KBM-7 (cell line): ENCODE results near the gene PREP.

Experiments used
- DNase-seq: peaks from one replicate; pipeline ENCODE4 v3.0.0-alpha.2; 2015
- in situ Hi-C: fragments of 300-500 bp; cut with MboI; formaldehyde crosslinking; loops from 2 replicates; pipeline ENCODE4 v1.14.3; 2020; ENCODE audit warnings: low sequenced_read_pairs, low pct_unique_long_range_greater_than_20kb, mixed read lengths

PREP gene

DNA sequence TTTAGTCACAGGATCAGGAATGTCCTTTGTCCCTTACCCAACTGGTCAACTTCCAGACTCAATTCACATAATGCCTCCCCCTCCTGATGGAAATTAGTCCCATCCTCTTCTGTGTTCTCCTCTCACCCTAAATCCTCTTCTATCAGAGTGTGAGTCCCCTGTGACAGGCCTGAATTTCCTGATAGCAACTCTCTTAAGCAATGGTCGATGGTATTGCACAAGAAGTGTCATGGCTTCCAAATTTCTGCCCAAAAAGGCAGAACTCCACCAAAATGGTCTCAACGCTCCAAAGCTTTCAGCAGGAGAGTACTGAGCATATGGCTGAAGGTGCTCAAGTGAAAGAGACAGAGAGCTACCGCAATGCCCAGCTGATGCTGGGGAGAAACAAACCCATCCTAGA lies 2.4 kb downstream of the PREP start:
- in situ Hi-C loops, result no loop called here
- no peak for DNase-seq

- in situ Hi-C loops, result loop anchor here (25.0 kb wide), 1 partner anchor 287 kb away; no protein-coding TSS in a partner anchor
- no peak for DNase-seq
These were observed 4.0 kb downstream of the PREP start for GRCh38 chr6:105398859-105399258.

DNA sequence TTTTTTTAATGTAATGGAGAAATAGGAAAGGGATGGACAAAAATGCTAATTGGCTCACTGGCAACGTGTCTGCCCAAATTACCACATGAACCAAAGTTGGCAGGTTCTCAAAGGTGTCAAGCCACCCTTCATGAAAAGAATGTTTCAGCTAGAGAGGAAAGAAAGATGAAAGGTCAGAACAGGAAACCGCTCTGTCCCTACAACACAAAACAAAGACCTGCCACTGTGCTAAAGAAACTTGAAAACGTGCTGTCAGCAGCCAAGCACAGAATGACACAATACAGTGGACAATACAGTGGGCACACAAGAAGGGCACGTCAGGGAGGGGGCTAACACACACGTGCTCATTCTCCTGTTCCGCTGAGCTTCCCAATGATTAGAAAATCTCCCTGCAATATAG lies 4.9 kb downstream of the PREP start:
- no peak for DNase-seq
- in situ Hi-C loops, result loop anchor here (25.0 kb wide), 1 partner anchor 286 kb away; no protein-coding TSS in a partner anchor

DNA sequence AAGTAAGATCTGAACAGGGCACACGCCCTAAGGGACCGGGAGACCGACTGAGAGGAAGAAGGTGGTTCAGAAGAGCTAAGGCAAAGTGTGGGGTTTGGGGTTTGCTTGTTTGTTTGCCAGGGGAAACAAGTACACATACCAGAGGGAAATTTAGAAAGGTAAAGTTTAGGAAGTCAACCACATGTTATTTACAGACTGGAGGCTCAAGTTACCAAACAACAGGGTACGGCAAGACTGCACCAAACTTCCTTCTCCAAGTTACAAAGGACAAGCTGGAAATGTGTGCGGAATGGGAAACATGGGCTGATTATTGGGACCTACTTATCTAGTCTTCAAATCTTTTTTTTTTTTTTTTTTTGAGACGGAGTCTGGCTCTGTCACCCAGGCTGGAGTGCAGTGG lies 11.2 kb downstream of the PREP start:
- in situ Hi-C loops, result loop anchor here (25.0 kb wide), 1 partner anchor 279 kb away; no protein-coding TSS in a partner anchor
- DNase-seq, result no peak

GRCh38 chr6:105389543-105389942 lies 13.3 kb downstream of the PREP start:
- DNase-seq, result no peak
- in situ Hi-C loops, result loop anchor here (25.0 kb wide), 1 partner anchor 277 kb away; no protein-coding TSS in a partner anchor

- peak; percentile 53 for DNase-seq
- in situ Hi-C loops, result loop anchor here (25.0 kb wide), 1 partner anchor 276 kb away; no protein-coding TSS in a partner anchor
These were observed 14.5 kb downstream of the PREP start for GRCh38 chr6:105388392-105388791.

- no peak for DNase-seq
- in situ Hi-C loops, result loop anchor here (25.0 kb wide), 1 partner anchor 272 kb away; no protein-coding TSS in a partner anchor
These were observed 18.9 kb downstream of the PREP start for GRCh38 chr6:105384004-105384403.

DNA sequence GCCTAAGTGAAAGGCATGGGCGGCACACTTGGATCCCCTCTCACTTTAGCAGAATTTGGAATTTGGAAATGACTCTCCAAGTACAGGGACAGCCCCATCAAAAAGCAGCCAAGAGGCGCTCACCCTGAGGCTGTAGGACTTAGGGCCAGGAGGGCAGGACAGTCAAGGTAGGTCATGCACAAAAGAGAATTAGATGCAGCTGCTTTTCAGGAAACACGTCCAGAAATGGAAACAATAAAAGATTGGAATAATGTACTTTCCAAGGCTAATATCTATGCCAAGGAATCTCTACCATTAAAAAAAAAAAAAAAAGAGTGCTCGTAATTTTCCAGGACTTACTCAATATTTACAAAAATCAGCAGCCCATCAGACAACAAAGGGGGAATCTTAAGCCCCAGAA lies 19.9 kb downstream of the PREP start:
- DNase-seq, result no peak

DNA sequence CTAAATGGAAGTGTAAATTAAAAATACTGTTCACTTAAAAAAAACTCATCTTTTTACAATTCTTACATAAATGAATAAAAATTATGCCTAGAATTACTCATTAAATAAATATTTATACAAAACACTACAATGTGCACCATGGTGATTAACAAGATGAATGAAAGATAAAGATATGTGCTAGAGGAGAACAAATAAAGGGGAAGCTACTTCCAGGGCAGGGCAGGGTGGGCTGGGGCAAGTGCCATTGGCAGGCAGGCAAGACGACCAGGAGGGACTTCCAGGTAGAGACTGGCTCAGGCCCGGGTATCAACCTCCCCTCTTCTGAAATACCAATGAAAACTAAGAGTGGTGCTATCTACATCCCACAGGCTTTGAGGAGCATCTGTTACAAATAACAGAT lies 20.4 kb downstream of the PREP start:
- in situ Hi-C loops, result loop anchor here (25.0 kb wide), 1 partner anchor 270 kb away; no protein-coding TSS in a partner anchor
- DNase-seq, result no peak

More for the DNA sequence above, 19.9 kb downstream of the PREP start:
- in situ Hi-C loops, result loop anchor here (25.0 kb wide), 1 partner anchor 271 kb away; no protein-coding TSS in a partner anchor

- DNase-seq, result no peak
- in situ Hi-C loops, result loop anchor here (25.0 kb wide), 1 partner anchor 268 kb away; no protein-coding TSS in a partner anchor
These were observed 22.2 kb downstream of the PREP start for GRCh38 chr6:105380634-105381033.

GRCh38 chr6:105375797-105376196 lies 27.1 kb downstream of the PREP start:
- no peak for DNase-seq
- in situ Hi-C loops, result loop anchor here (25.0 kb wide), 1 partner anchor 263 kb away; no protein-coding TSS in a partner anchor

GRCh38 chr6:105374010-105374420 lies 28.9 kb downstream of the PREP start:
- in situ Hi-C loops, result no loop called here
- DNase-seq, result no peak

DNA sequence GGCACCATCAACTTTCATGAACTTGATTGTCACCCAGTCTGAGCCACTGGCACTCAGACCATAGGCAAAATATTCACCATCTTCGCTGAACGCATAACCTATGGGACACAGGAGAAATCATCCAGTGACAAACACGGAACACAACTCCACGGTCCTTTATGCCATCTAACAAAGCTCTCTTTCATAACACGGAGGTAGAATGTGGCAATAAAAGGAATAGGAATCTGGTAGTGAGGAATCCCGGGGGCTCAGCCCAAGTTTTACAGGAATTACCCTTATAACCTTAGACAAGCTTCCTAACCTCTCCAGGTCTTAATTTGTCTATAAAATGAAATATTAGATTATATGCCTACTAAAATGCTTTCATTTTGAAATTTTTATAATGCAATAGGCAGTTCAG lies 29.4 kb downstream of the PREP start:
- in situ Hi-C loops, result no loop called here
- no peak for DNase-seq

- in situ Hi-C loops, result no loop called here
- no peak for DNase-seq
These were observed 30.1 kb downstream of the PREP start for GRCh38 chr6:105372849-105373182.

DNA sequence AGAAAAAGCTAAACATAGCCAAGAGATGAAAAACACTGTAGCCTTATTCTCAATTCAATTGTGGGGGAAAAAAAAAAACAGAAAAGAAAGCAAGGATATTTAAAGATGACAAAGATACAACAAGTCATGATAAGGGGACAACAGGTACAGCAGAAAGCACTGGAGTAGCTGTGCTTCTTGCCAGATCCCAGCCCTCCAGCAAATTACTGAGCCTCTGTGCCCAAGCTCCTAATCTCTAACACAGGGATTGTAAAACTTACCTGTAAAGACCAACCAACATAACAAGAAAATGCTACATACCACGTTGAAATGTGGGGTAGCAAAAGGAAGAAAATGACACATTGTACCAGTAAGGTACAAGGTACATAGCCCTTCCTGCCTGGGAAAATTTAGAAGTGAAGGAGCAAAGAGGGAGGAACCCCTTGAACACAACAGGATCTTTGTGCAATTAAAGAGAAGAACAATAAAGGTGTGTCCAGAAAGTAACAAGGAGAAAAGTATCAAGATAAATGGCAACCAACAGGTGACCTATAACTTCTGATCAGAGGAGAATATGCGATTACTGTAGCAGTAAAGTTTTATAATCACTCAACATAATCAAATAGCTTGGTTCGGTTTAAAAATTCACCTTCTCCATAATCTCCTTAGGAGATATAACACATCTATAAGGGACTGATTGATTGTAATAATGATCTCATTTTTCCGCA lies 30.6 kb downstream of the PREP start:
- no peak for DNase-seq
- in situ Hi-C loops, result no loop called here

DNA sequence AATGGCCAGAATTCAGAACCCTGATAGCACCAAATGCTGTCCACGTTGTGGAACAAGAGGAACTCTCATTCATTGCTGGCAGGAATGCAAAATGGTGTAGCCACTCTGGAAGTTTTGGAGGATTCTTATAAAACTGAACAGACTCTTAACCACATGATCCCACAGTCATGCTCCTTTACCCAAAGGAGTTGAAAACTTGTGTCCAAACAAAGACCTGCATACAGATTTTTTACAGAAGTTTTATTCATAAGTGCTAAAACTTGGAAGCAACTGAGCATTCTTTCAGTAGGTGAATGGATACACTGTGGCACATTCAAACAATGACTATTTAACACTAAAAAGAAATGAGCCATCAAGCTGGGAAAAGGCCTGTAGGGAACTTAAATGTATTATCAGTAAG lies 32.5 kb downstream of the PREP start:
- in situ Hi-C loops, result no loop called here
- no peak for DNase-seq

DNA sequence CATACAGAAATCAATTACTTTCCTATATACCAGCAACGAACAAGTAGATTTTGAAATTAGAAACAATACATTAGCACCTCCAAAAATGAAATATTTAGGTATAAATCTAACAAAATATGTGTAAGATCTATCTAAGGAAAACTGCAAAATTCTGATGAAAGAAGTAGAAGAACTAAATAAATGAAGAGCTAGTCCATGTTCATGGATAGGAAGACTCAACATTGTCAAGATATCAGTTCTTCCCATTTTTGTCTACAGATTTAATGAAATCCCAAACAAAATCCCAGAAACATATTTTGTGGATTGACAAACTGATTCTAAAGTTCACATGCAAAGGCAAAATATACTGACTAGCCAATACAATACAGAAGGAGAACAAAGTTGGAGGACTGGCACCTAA lies 33.7 kb downstream of the PREP start:
- no peak for DNase-seq
- in situ Hi-C loops, result no loop called here

GRCh38 chr6:105364243-105364642 lies 38.6 kb downstream of the PREP start:
- in situ Hi-C loops, result no loop called here
- DNase-seq, result no peak

- in situ Hi-C loops, result no loop called here
- peak; percentile 10 for DNase-seq
These were observed 39.7 kb downstream of the PREP start for GRCh38 chr6:105363100-105363754.
